Adrenal gland (tissue), 19 donors: ENCODE results near the gene CRAT. TPM values are rescaled to one million over a fixed set of nuclear protein-coding genes. Genes with fewer than 3 reads are reported as not detected.
A peak's percentile ranks its signal among the peaks of the same experiment; 100 is the strongest.

Experiments used
- DNase-seq, 7 donors: peaks; one replicate each; pipeline ENCODE4 v3.0.0-alpha.2; 2019 to 2020
- H3K27ac ChIP-seq, 5 donors: fragments of 200-600 bp; sonication (generic) in 4 of 5; 1 replicate in 3 of 5; 2 replicates in 2 of 5; pipeline versions ENCODE4 v1.5.1 to v1.8.0; 2016 to 2020; ENCODE audit warnings: mild to moderate bottlenecking in 1 of 5
- H3K27me3 ChIP-seq: fragments of 200-600 bp; 2 replicates; pipeline ENCODE4 v1.8.0; 2021
- H3K36me3 ChIP-seq, 2 donors: fragments of 200-600 bp; replicated peaks in 1 of 2; 1 replicate in 1 of 2; 2 replicates in 1 of 2; pipeline versions ENCODE4 v1.5.1 to v1.8.0; 2018 to 2022
- H3K4me1 ChIP-seq, 2 donors: fragments of 200-600 bp; replicated peaks in 1 of 2; 1 replicate in 1 of 2; 2 replicates in 1 of 2; pipeline versions ENCODE4 v1.5.1 to v1.8.0; 2018 to 2021
- H3K4me3 ChIP-seq, 4 donors: fragments of 200-600 bp; sonication (generic) in 3 of 4; one replicate each; pipeline ENCODE4 v1.5.1; 2016 to 2018
- H3K9me3 ChIP-seq, 3 donors: fragments of 200-600 bp; sonication (generic) in 1 of 3; replicated peaks in 1 of 3; 1 replicate in 2 of 3; 2 replicates in 1 of 3; pipeline versions ENCODE4 v1.5.1 to v1.8.0; 2016 to 2021
- POLR2A ChIP-seq, 2 donors: fragments of 450-650 bp; IDR thresholded peaks; one replicate each; pipeline ENCODE4 v1.6.1; 2017; ENCODE audit warnings: antibody characterized with exemption in 2 of 2, mild to moderate bottlenecking in 2 of 2, moderate library complexity in 1 of 2
- WGBS, 4 donors: extraction: QIAGEN DNeasy Blood & Tissue Kit in 2 of 4; methylation state at CpG; one replicate each; pipeline versions ENCODE4 v1.1.5 to v1.1.7; 2013 to 2017; 5-methylcytosine and 5-hydroxymethylcytosine counted together
- intact Hi-C, 2 donors: fragments of 100-400 bp; cut with DNase I; formaldehyde crosslinking; loops; one replicate each; pipeline versions ENCODE4 v1.14.1 to v1.15.0; 2022 to 2023
- long read RNA-seq, 10 donors: library from polyadenylated mRNA in 3 of 10; unstranded in 2 of 10; stranded (forward) in 1 of 10; transcript quantifications; one replicate each; pipeline ENCODE4 v2.0.0 and lab custom pipeline, GENCODE V29; 2021 to 2026
- polyA plus RNA-seq, 3 donors: library from polyadenylated mRNA; stranded (reverse); fragments of 200-250 nt in 2 of 3; fragments of 350-450 nt in 1 of 3; fragmentation: Illumina TruSeq in 1 of 3; extraction: RNeasy Lipid Tissue Mini Kit (QIAGEN cat#74804) in 1 of 3; gene quantifications; one replicate each; pipeline ENCODE4 v1.2.3, GENCODE V29; 2013 to 2014
- total RNA-seq, 9 donors: library from RNA; depleted of rRNA in 4 of 9; stranded (reverse); fragments of >200 nt in 4 of 9; fragments of 120-200 nt in 1 of 9; fragmentation: NEBNext Ultra II Directional in 1 of 9; extraction: Animal tissue kit (Norgen Biotek cat#: 25700) in 1 of 9; gene quantifications; one replicate each; pipeline versions ENCODE4 v1.1.0 to v1.2.4, GENCODE V29; 2013 to 2023
- TF ChIP-seq, protein P1 (sequence below), 6 experiments: fragments of 450-650 bp in 4 of 6; fragments of 200-600 bp in 2 of 6; sonication (generic) in 1 of 6; IDR thresholded peaks; 1 replicate in 5 of 6; 2 replicates in 1 of 6; pipeline versions ENCODE4 v1.5.1 to v1.8.0; 2016 to 2021; ENCODE audit warnings: antibody characterized with exemption in 6 of 6, mild to moderate bottlenecking in 2 of 6, moderate library complexity in 1 of 6
- donor health status: healthy with polysubstance abuse.
- donor health status: Bipolar disorder and iron deficiency.
- donor health status: DM: yes; HTN: yes; CAD: no.
- donor health status: DM: no; HTN: no; CAD: no.
- donor health status: DM: no; HTN: no; CAD: no.
- donor health status: DM: yes; HTN: yes; CAD: no.

The CRAT gene
- total RNA-seq (100 to 1,000 TPM in 4 of 9 donors, 10 to 100 TPM in 5; 26.8 to 144 (median 98.7) TPM), polyA plus RNA-seq (10 to 100 TPM; 31.1 to 52.0 (median 31.8) TPM)
- long read RNA-seq, donor 1, transcript CRAT-201 (14 exons, 2,763 nt) = major isoform, 10 of 10 reads
- long read RNA-seq, donor 1, partial matches to known transcripts = 0 of 10 reads
- long read RNA-seq, donor 1, other reads (novel, unspliced or antisense) = 0 of 10 reads
- long read RNA-seq, donor 2, transcript CRAT-201 (14 exons, 2,763 nt) = major isoform, 9 of 9 reads
- long read RNA-seq, donor 2, partial matches to known transcripts = 0 of 9 reads
- long read RNA-seq, donor 2, other reads (novel, unspliced or antisense) = 0 of 9 reads
- long read RNA-seq, donor 3, partial matches to known transcripts = 0 of 5 reads
- long read RNA-seq, donor 3, other reads (novel, unspliced or antisense) = 0 of 5 reads
- long read RNA-seq, donor 4, transcript CRAT-207 (15 exons, 2,253 nt) = minor isoform, 10 of 54 reads
- long read RNA-seq, donor 4, transcript CRAT-201 (14 exons, 2,763 nt) = major isoform, 25 of 54 reads
- long read RNA-seq, donor 4, partial matches to known transcripts = 12 of 54 reads
- long read RNA-seq, donor 4, other reads (novel, unspliced or antisense) = 5 of 54 reads
- long read RNA-seq, donor 5, transcript CRAT-207 (15 exons, 2,253 nt) = minor isoform, 154 of 542 reads
- long read RNA-seq, donor 5, transcript CRAT-201 (14 exons, 2,763 nt) = major isoform, 286 of 542 reads
- long read RNA-seq, donor 5, partial matches to known transcripts = 24 of 542 reads
- long read RNA-seq, donor 5, other reads (novel, unspliced or antisense) = 78 of 542 reads
- long read RNA-seq, donor 6, transcript CRAT-207 (15 exons, 2,253 nt) = minor isoform, 11 of 46 reads
- long read RNA-seq, donor 6, transcript CRAT-201 (14 exons, 2,763 nt) = major isoform, 19 of 46 reads
- long read RNA-seq, donor 6, partial matches to known transcripts = 7 of 46 reads
- long read RNA-seq, donor 6, other reads (novel, unspliced or antisense) = 6 of 46 reads
- long read RNA-seq, donor 7, partial matches to known transcripts = 0 of 3 reads
- long read RNA-seq, donor 7, other reads (novel, unspliced or antisense) = 0 of 3 reads
- long read RNA-seq, donor 8, transcript CRAT-201 (14 exons, 2,763 nt) = major isoform, 17 of 20 reads
- long read RNA-seq, donor 8, partial matches to known transcripts = 0 of 20 reads
- long read RNA-seq, donor 8, other reads (novel, unspliced or antisense) = 0 of 20 reads
- long read RNA-seq, donor 9, partial matches to known transcripts = 6 of 13 reads
- long read RNA-seq, donor 9, other reads (novel, unspliced or antisense) = 0 of 13 reads
- long read RNA-seq, donor 10, transcript CRAT-201 (14 exons, 2,763 nt) = major isoform, 7 of 13 reads
- long read RNA-seq, donor 10, partial matches to known transcripts = 5 of 13 reads
- long read RNA-seq, donor 10, other reads (novel, unspliced or antisense) = 0 of 13 reads

DNA sequence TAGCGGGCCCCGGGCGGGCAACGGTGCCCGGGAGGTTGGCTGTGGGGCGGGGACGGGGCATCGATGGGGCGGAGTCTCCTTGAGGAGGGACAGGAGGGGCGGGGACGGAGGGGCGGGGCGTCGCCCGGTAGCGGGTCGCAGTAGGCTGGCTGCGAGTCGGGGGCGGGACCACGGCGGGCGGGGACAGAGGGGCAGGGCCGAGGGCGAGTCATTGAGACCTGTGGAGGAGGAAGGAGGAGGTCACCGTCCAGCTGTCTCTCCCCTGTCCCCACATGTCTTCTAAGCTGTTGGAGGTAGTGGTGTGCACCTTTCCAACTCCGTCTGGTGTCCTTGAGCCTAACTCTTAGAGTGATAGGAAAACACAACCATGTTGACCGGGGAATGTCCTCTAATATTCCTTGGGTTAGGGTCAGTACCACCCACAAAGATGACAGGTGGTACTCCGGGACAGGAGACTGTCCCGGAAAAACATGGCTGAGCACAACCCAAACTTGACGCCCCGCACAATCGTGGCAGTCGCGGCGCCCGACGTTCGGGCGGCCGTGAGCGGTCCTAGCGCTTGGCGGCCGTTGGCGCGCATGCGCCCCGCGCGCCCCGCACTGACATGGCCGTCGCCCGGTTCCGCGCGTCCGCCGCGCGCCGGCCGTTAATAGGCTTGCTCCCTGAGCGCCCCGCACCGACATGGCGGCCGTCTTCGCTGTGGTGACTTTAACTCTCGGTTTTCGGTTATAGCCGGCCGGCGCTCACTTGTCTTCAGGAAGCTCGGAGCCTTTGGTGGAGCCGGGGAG is at the start of gene CRAT, which contains the start of gene PTPA:
Gene CRAT (minus strand): TSS at position 54 of the 788 bp plus-strand sequence. CDS start 284 bp downstream, outside the sequence.
Gene PTPA (plus strand): TSS at position 676 of the 788 bp plus-strand sequence. CDS start 186 bp downstream, outside the sequence.
- Histone ChIP-seq H3K4me3 (peak within 1 kb of the TSS; percentile 63 to 99 (median 82)), H3K27ac (peak within 1 kb of the TSS; percentile 20 to 99 (median 91)), H3K4me1 (peaks cover 31 to 45% of the 10 kb centered on the region in 2 donors), H3K27me3 (no peaks in the 10 kb centered on the region), H3K36me3 (peaks cover 0 to 11% of the 10 kb centered on the region in 2 donors), H3K9me3 (no peaks in the 10 kb centered on the region)
- peak; percentile 98 to 99 (median 99) for DNase-seq
- WGBS, 4 donors = 0 to 1% (median 1%) methylated on average over 1 to 77 of the region's 77 CpGs
- TF ChIP-seq, protein P1, sequence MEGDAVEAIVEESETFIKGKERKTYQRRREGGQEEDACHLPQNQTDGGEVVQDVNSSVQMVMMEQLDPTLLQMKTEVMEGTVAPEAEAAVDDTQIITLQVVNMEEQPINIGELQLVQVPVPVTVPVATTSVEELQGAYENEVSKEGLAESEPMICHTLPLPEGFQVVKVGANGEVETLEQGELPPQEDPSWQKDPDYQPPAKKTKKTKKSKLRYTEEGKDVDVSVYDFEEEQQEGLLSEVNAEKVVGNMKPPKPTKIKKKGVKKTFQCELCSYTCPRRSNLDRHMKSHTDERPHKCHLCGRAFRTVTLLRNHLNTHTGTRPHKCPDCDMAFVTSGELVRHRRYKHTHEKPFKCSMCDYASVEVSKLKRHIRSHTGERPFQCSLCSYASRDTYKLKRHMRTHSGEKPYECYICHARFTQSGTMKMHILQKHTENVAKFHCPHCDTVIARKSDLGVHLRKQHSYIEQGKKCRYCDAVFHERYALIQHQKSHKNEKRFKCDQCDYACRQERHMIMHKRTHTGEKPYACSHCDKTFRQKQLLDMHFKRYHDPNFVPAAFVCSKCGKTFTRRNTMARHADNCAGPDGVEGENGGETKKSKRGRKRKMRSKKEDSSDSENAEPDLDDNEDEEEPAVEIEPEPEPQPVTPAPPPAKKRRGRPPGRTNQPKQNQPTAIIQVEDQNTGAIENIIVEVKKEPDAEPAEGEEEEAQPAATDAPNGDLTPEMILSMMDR (IDR thresholded peaks at IDR 0.05) = peak in 1 of 6 experiments; percentile 3
- peak; percentile 76 to 97 for TF ChIP-seq POLR2A (IDR thresholded peaks at IDR 0.05)
- intact Hi-C loops = no loop called here

DNA sequence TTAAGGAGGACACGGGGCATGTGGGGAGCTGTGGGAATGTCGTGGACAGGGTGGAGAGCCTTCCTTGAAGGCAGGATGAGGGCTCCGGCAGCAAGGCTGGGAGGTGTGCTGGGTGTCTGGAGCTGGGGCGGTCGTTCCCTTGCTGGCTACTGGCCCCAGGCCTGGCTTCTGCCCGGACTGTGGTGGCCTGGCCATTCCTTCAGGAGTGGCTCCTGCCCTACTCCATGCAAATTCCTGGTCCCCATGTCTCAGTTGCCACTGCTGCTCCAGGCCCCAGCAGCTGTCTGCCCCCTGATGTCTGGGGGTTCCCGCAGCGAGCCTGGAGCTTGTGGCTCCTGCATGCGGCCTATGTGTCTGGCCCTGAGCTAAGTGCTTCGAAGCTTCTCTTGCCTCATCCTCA is 45.6 kb upstream of the CRAT start:
- no peak for DNase-seq
- Histone ChIP-seq H3K4me3 (no peak overlapping the region), H3K27me3 (no peaks in the 10 kb centered on the region), H3K27ac (no peak overlapping the region), H3K4me1 (no peaks in the 10 kb centered on the region), H3K9me3 (no peaks in the 10 kb centered on the region), H3K36me3 (peaks cover 0 to 3% of the 10 kb centered on the region in 2 donors)
- no peak for TF ChIP-seq POLR2A (IDR thresholded peaks at IDR 0.05)
- TF ChIP-seq, protein P1 (IDR thresholded peaks at IDR 0.05) = no peak
- intact Hi-C loops = no loop called here
- 84 to 94% (median 92%) methylated on average over 3 to 10 of the region's 10 CpGs for WGBS, 4 donors

DNA sequence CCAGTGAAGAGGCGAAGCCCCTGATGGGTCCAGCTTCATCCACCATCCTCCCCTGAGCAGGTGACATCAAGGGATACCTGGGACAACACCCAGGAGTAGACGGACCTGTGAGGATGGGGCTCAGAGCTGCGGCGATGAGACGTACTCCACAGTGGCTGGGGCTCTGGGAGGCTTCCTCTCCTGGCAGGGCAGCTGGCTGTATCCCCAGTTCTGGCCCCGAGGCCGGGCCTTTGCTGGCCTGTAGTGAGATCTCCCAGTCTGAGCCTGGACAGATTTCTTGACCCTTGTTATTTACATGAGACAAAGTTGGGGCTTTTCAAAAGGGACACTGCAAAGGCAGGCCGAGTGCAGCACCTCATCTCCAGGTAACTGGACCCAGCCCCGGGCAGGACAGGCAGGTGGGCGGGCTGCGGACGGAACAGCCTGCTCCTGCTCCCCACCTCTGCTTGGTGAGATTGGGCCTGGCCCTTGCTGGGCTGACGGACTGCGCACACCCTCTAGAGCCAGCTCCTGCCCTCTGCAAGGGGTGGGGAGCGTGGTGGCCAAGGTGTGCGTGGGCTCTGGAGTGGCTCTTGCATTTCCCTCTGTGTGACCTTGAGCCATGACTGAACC is 44.4 kb upstream of the CRAT start:
- WGBS, 4 donors = 87 to 94% (median 90%) methylated on average over 3 to 16 of the region's 16 CpGs
- Histone ChIP-seq H3K27me3 (no peaks in the 10 kb centered on the region), H3K4me1 (no peaks in the 10 kb centered on the region), H3K4me3 (no peak overlapping the region), H3K9me3 (no peaks in the 10 kb centered on the region), H3K27ac (no peak overlapping the region), H3K36me3 (peaks cover 0 to 9% of the 10 kb centered on the region in 2 donors)
- intact Hi-C loops = no loop called here
- TF ChIP-seq, protein P1 (IDR thresholded peaks at IDR 0.05) = no peak
- TF ChIP-seq POLR2A (IDR thresholded peaks at IDR 0.05) = no peak
- DNase-seq = no peak
